Keratinocyte (primary cell): ENCODE data around the gene SLC34A1. TPM values are rescaled to one million over a fixed set of nuclear protein-coding genes. Genes with fewer than 3 reads are reported as not detected.

Source experiments
- DNase-seq: peaks from one replicate; pipeline ENCODE4 v3.0.0-alpha.2; 2011; ENCODE audit warnings: low read depth, missing footprints, low spot score
- FAIRE-seq: peaks from 2 replicates; lab custom pipeline; 2011; peaks lifted over from hg19 to GRCh38; lab: Jason Lieb, UNC
- H2AFZ ChIP-seq: 2 replicates; pipeline ENCODE4 v1.6.0; 2012; ENCODE audit warnings: low read length, control low read depth, inconsistent platforms; ENCODE audit not compliant: control insufficient read depth
- H3K27ac ChIP-seq: 2 replicates; pipeline ENCODE4 v1.5.1; 2011; ENCODE audit warnings: low read length; ENCODE audit not compliant: control insufficient read depth, insufficient read depth
- H3K27me3 ChIP-seq: 3 replicates; pipeline ENCODE4 v1.6.0; 2011; ENCODE audit warnings: low read length; ENCODE audit not compliant: control insufficient read depth, insufficient read depth; ENCODE audit errors: extremely low read depth
- H3K36me3 ChIP-seq, 2 experiments: 2 replicates in 1 of 2; 3 replicates in 1 of 2; pipeline ENCODE4 v1.5.1; 2011; ENCODE audit warnings: low read length in 2 of 2, mild to moderate bottlenecking in 1 of 2; ENCODE audit not compliant: control insufficient read depth in 2 of 2, insufficient read depth in 2 of 2; ENCODE audit errors: extremely low read depth in 1 of 2
- H3K4me1 ChIP-seq: 3 replicates; pipeline ENCODE4 v1.5.1; 2011; ENCODE audit warnings: low read length; ENCODE audit not compliant: control insufficient read depth, insufficient read depth; ENCODE audit errors: extremely low read depth
- H3K4me2 ChIP-seq: 3 replicates; pipeline ENCODE4 v1.6.0; 2011; ENCODE audit warnings: low read depth, low read length; ENCODE audit not compliant: control insufficient read depth, insufficient read depth; ENCODE audit errors: extremely low read depth
- H3K4me3 ChIP-seq, 3 experiments: fragments of 200-600 bp in 1 of 3; sonication (generic) in 1 of 3; 2 replicates in 2 of 3; 3 replicates in 1 of 3; pipeline ENCODE4 v1.5.1; 2011 to 2016; ENCODE audit warnings: low read length in 3 of 3, mild to moderate bottlenecking in 3 of 3, control low read depth in 2 of 3, inconsistent platforms in 1 of 3, low read depth in 1 of 3, mixed read lengths in 1 of 3, mixed run types in 1 of 3, moderate library complexity in 1 of 3; ENCODE audit not compliant: control insufficient read depth in 2 of 3, insufficient read depth in 2 of 3; ENCODE audit errors: extremely low read depth in 1 of 3
- H3K79me2 ChIP-seq: 2 replicates; pipeline ENCODE4 v1.6.0; 2012; ENCODE audit warnings: low read length; ENCODE audit not compliant: control insufficient read depth, insufficient read depth
- H3K9ac ChIP-seq: 3 replicates; pipeline ENCODE4 v1.6.0; 2011; ENCODE audit warnings: low read length; ENCODE audit not compliant: control insufficient read depth, insufficient read depth; ENCODE audit errors: extremely low read depth
- H3K9me1 ChIP-seq: 3 replicates; pipeline ENCODE4 v1.6.0; 2011; ENCODE audit warnings: low read length; ENCODE audit not compliant: control insufficient read depth, insufficient read depth; ENCODE audit errors: extremely low read depth
- H3K9me3 ChIP-seq: 2 replicates; pipeline ENCODE4 v1.5.1; 2012; ENCODE audit warnings: low read depth, low read length; ENCODE audit not compliant: control insufficient read depth
- H4K20me1 ChIP-seq: 3 replicates; pipeline ENCODE4 v1.6.0; 2011; ENCODE audit warnings: low read length; ENCODE audit not compliant: control insufficient read depth, insufficient read depth; ENCODE audit errors: extremely low read depth
- CTCF ChIP-seq, 3 experiments: IDR thresholded peaks in 1 of 3; conservative IDR thresholded peaks in 1 of 3; optimal IDR thresholded peaks in 1 of 3; 2 replicates in 2 of 3; 3 replicates in 1 of 3; pipeline versions ENCODE3 to v1.5.1; 2011; ENCODE audit warnings: low read length in 3 of 3, mild to moderate bottlenecking in 3 of 3, moderate library complexity in 2 of 3, control low read depth in 1 of 3, inconsistent platforms in 1 of 3; ENCODE audit not compliant: insufficient read depth in 2 of 3; ENCODE audit errors: extremely low read depth in 1 of 3
- EZH2 ChIP-seq: IDR thresholded peaks from one replicate; pipeline ENCODE4 v1.6.1; 2012; ENCODE audit warnings: inconsistent platforms, mild to moderate bottlenecking, low read length, moderate library complexity
- dilution Hi-C: fragments of 300-500 bp; cut with MboI; formaldehyde crosslinking; loops from one replicate; pipeline ENCODE4 v1.7.0; 2020; ENCODE audit warnings: low sequenced_read_pairs; ENCODE audit not compliant: extremely low pct_ligation_motif_present
- polyA plus RNA-seq, 5 experiments: library from polyadenylated mRNA; depleted of rRNA in 3 of 5; stranded (reverse) in 3 of 5; stranded (forward) in 1 of 5; unstranded in 1 of 5; fragments of >200 nt; gene quantifications; 1 replicate in 1 of 5; 2 replicates in 3 of 5; 3 replicates in 1 of 5; pipeline versions ENCODE4 v1.2.1 to v1.2.3, GENCODE V29; 2011 to 2012; ENCODE audit warnings: missing spikeins in 2 of 5, low read depth in 1 of 5, low replicate concordance in 1 of 5

SLC34A1 gene
- polyA plus RNA-seq, 1 donor (not counting 4 experiments of a cell fraction or from before 2014, with no cell fraction given) = 0.07 TPM

GRCh38 chr5:177405312-177405711 lies 21.1 kb downstream of the SLC34A1 start:
- H4K20me1 ChIP-seq = no peaks in the 10 kb centered on the region
- no peak overlapping the region for H2AFZ ChIP-seq
- H3K9ac ChIP-seq = no peak overlapping the region
- H3K4me1 ChIP-seq = peaks cover 11% of the 10 kb centered on the region
- TF ChIP-seq CTCF (optimal IDR thresholded peaks at IDR 0.05 in 1 of 3, IDR thresholded peaks at IDR 0.05 in 1 of 3, conservative IDR thresholded peaks at IDR 0.05 in 1 of 3; ENCODE audit: extremely low read depth in 1 of 3, insufficient read depth in 2 of 3, low read length in 3 of 3) (no peak), EZH2 (no peak)
- dilution Hi-C loops = no loop called here
- no peaks in the 10 kb centered on the region for H3K9me3 ChIP-seq
- no peaks in the 10 kb centered on the region for H3K79me2 ChIP-seq
- H3K4me3 ChIP-seq = no peak overlapping the region
- no peak overlapping the region for H3K27ac ChIP-seq
- no peaks in the 10 kb centered on the region for H3K9me1 ChIP-seq
- no peaks in the 10 kb centered on the region for H3K36me3 ChIP-seq
- FAIRE-seq (no peak), DNase-seq (no peak)
- no peaks in the 10 kb centered on the region for H3K27me3 ChIP-seq
- no peak overlapping the region for H3K4me2 ChIP-seq

GRCh38 chr5:177405805-177406204 lies 21.6 kb downstream of the SLC34A1 start:
- no peaks in the 10 kb centered on the region for H3K9me3 ChIP-seq
- no peak overlapping the region for H3K4me3 ChIP-seq
- TF ChIP-seq CTCF (optimal IDR thresholded peaks at IDR 0.05 in 1 of 3, IDR thresholded peaks at IDR 0.05 in 1 of 3, conservative IDR thresholded peaks at IDR 0.05 in 1 of 3; ENCODE audit: extremely low read depth in 1 of 3, insufficient read depth in 2 of 3, low read length in 3 of 3) (no peak), EZH2 (no peak)
- FAIRE-seq = no peak
- no peak for DNase-seq
- dilution Hi-C loops = no loop called here
- no peaks in the 10 kb centered on the region for H4K20me1 ChIP-seq
- H3K27me3 ChIP-seq = no peaks in the 10 kb centered on the region
- H3K79me2 ChIP-seq = no peaks in the 10 kb centered on the region
- H2AFZ ChIP-seq = no peak overlapping the region
- no peaks in the 10 kb centered on the region for H3K9me1 ChIP-seq
- H3K36me3 ChIP-seq = no peaks in the 10 kb centered on the region
- H3K4me2 ChIP-seq = no peak overlapping the region
- H3K27ac ChIP-seq = no peak overlapping the region
- H3K4me1 ChIP-seq = peaks cover 11% of the 10 kb centered on the region
- no peak overlapping the region for H3K9ac ChIP-seq
